AG10803 (cell line): Measurements from ENCODE around the gene UBE2U.
"Not testable (repeated sequence)": the region's sequence is repeated elsewhere in the genome, so short reads cannot be mapped to it uniquely, and the experiment has no call there.

Experiments used
- DNase-seq: peaks from one replicate; pipeline ENCODE4 v3.0.0; 2010; ENCODE audit warnings: low read depth
- H3K4me3 ChIP-seq: 2 replicates; pipeline ENCODE4 v1.5.1; 2011; ENCODE audit warnings: mild to moderate bottlenecking, low read length, control low read depth
- TF ChIP-seq, protein P1 (sequence below): conservative IDR thresholded peaks from 2 replicates; pipeline ENCODE4 v1.5.1; 2011; ENCODE audit warnings: mild to moderate bottlenecking, low read length, control low read depth, inconsistent platforms

Gene UBE2U

DNA sequence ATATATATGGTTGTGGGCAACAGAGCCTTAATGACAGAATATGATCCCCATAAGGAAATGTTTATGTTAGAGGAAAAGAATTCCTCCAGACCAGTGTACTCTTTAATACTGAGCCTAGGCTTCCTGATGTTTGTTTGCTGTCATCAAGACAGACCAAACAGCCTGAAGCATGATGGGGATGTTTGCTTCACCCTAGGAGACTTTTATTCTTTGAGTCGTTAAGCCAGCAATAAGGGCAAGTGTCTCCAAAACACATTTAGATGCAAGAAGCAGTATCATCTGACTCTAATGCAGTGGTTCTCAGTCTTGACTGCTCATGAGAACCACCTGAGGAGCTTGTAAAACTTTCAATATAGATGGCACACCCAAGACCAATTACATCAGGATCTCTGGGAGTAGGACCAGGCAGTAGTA lies 33.1 kb downstream of the UBE2U start:
- TF ChIP-seq, protein P1, sequence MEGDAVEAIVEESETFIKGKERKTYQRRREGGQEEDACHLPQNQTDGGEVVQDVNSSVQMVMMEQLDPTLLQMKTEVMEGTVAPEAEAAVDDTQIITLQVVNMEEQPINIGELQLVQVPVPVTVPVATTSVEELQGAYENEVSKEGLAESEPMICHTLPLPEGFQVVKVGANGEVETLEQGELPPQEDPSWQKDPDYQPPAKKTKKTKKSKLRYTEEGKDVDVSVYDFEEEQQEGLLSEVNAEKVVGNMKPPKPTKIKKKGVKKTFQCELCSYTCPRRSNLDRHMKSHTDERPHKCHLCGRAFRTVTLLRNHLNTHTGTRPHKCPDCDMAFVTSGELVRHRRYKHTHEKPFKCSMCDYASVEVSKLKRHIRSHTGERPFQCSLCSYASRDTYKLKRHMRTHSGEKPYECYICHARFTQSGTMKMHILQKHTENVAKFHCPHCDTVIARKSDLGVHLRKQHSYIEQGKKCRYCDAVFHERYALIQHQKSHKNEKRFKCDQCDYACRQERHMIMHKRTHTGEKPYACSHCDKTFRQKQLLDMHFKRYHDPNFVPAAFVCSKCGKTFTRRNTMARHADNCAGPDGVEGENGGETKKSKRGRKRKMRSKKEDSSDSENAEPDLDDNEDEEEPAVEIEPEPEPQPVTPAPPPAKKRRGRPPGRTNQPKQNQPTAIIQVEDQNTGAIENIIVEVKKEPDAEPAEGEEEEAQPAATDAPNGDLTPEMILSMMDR = no peak
- DNase-seq = no peak
- H3K4me3 ChIP-seq = no peak overlapping the region

DNA sequence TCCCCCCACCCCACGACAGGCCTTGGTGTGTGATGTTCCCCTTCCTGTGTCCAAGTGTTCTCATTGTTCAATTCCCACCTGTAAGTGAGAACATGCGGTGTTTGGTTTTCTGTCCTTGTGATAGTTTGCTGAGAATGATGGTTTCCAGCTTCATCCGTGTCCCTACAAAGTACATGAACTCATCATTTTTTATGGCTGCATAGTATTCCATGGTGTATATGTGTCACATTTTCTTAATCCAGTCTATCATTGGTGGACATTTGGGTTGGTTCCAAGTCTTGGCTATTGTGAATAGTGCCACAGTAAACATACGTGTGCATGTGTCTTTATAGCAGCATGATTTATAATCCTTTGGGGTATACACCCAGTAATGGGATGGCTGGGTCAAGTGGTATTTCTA lies 36.1 kb downstream of the UBE2U start:
- DNase-seq, H3K4me3 ChIP-seq: not testable (repeated sequence)

DNA sequence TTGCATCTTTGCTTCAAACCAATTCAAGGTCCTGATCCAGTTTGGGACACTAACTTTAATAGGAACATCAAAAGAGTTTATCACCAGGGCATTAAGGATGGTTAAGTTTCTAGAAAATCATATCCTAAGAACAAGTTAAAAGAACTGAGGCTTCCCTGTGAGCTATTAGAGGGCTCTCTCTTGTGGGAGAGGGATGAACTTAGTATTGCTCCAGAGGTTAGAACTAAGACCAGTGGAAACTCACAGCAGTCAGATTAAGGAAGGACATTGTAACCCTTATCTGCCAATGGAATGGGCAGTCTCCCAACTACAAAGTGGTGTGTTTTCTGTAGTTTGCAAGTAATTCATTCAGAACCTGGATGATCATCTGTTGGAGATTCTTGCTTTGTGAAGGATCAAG lies 36.8 kb downstream of the UBE2U start:
- TF ChIP-seq, protein P1 = peak; percentile 44
- DNase-seq = peak; percentile 29

DNA sequence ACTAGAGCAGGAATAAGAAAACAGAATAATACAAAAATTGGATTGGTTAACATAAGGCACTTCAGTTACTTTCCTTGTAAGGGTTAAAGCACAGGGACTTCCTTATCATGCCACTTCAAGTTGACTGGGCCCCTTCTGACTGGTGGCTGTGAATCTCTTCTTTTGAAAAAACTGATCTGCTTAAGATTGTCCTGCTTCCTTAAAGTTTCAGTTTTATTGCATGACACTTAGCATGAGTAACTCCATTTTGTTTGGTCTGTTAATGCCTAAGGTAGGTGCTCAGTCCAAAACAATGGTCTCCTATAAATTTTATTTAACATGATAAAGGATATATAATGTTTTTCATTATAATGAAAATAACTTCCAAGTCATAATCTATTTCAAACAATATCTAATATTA lies 37.6 kb downstream of the UBE2U start:
- DNase-seq = no peak
- TF ChIP-seq, protein P1 = no peak
- no peak overlapping the region for H3K4me3 ChIP-seq

More for the DNA sequence above, 36.8 kb downstream of the UBE2U start:
- no peak overlapping the region for H3K4me3 ChIP-seq

DNA sequence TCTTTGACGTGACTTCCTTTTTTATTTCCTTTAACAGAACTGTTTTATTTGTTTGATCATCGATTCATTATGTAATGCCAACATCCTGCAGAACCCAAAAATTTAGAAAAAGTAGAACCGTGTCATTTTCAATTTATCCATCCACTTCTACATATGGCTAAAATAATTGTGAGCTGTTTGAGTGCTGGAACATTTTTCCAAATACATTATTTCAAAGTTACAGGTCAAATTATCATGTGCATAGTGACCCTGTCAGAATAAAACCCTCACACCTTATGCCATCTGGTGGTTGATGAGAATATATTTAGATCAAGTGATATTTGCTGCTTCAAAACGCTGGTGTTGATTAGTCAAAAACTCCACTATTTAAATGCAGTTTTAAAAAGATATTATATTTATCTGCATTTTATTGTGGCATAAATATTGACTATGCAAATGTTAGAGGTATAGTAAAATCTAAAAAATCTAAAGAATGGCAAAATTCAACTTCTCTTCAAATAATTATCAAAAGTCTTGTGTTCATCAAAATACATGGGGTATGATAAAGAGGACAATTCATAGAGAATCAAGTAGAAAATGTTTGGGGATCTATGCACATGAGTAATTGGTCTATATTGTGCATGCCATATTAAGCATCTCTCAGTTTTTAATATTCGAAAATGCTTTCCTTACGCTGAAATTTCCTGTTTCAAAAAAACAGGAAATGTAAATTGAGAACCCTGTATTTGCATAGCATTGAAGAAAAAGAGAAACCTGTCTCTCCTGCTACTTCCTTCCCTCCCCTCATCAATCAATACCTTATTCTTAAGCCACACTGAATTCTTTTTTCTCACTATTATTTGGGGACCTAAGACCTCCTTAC lies 39.7 kb downstream of the UBE2U start:
- no peak overlapping the region for H3K4me3 ChIP-seq
- DNase-seq = peak; percentile 58

DNA sequence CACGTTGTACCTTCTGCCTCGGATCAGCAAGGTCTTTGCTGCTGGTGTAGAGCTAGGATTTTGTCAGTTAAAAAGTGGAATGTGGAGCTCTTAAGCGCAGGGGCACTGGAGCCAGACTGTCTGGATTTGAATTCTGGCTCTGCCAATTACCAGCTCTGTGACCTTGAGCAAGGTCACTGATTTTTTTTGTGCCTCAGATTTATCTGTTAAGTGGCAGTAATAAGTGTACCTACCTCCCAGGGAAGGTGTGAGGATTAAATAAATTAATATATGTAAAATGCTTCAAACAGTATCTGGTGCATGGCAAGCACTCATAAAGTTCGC lies 40.3 kb downstream of the UBE2U start:
- H3K4me3 ChIP-seq = no peak overlapping the region
- no peak for DNase-seq
- TF ChIP-seq, protein P1 = no peak

More for the DNA sequence above, 39.7 kb downstream of the UBE2U start:
- TF ChIP-seq, protein P1 = peak; percentile 68

DNA sequence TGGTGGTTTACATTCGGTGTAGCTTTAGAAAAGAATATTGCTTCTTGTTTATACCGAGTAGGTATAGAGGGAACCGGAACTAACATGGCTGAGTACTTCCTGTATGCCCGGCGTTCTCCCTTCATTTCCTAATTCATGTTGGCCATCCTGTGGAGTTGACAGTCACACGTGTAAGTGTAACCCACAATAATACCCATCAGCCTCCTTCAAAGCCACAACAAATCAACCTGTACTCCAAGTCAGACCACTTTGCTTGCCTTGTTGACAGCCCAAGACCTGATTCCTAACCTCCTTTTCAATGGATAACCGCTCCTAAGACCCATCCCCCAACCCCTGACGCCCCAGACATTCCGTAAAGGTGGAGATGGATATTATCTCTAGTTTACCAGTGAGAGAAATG lies 42.1 kb downstream of the UBE2U start:
- TF ChIP-seq, protein P1 = 0 out of 2 replicates have a peak, but pooled peaks have one; percentile 1
- H3K4me3 ChIP-seq = no peak overlapping the region
- no peak for DNase-seq
